ENCODE measurements around the gene CCNA2.

Gene CCNA2

GRCh38 chr4:121823505-121824170 is at the start of gene CCNA2:
CCNA2 (minus strand) TSS chr4:121823883; CDS start chr4:121823628, 255 bp downstream.
- peak; percentile 71 for DNase-seq

- DNase-seq: peak; percentile 88
These were observed 46.4 kb upstream of the CCNA2 start, which contains the start of gene BBS7 for GRCh38 chr4:121869841-121870822. BBS7 (minus strand) TSS chr4:121870474; CDS start chr4:121870313, 161 bp downstream.

- DNase-seq: no peak
These were observed 40.1 kb upstream of the CCNA2 start for GRCh38 chr4:121863799-121864198.

- no peak for DNase-seq
These were observed 37.7 kb upstream of the CCNA2 start for GRCh38 chr4:121861426-121861825.

GRCh38 chr4:121860121-121860520 is 36.4 kb upstream of the CCNA2 start:
- DNase-seq: no peak

- DNase-seq: no peak
These were observed 27.7 kb upstream of the CCNA2 start for GRCh38 chr4:121851354-121851753.

GRCh38 chr4:121846662-121847061 is 23.0 kb upstream of the CCNA2 start:
- DNase-seq: no peak

GRCh38 chr4:121842862-121843261 is 19.2 kb upstream of the CCNA2 start:
- no peak for DNase-seq

- DNase-seq: no peak
These were observed 14.5 kb upstream of the CCNA2 start for GRCh38 chr4:121838136-121838535.

GRCh38 chr4:121829511-121829910 is 5.8 kb upstream of the CCNA2 start:
- DNase-seq: no peak

GRCh38 chr4:121827853-121828252 is 4.2 kb upstream of the CCNA2 start:
- DNase-seq: no peak

- DNase-seq: no peak
These were observed 1.3 kb upstream of the CCNA2 start for GRCh38 chr4:121824950-121825349.

- peak; percentile 29 for DNase-seq
These were observed 466 bp upstream of the CCNA2 start for GRCh38 chr4:121824171-121824527.

GRCh38 chr4:121822796-121823504 is 733 bp downstream of the CCNA2 start:
- no peak for DNase-seq

GRCh38 chr4:121822047-121822446 is 1.6 kb downstream of the CCNA2 start:
- no peak for DNase-seq

GRCh38 chr4:121819216-121819965 is 4.3 kb downstream of the CCNA2 start:
- no peak for DNase-seq

- DNase-seq: no peak
These were observed 5.5 kb downstream of the CCNA2 start for GRCh38 chr4:121818215-121818614.

GRCh38 chr4:121817701-121818100 is 6.0 kb downstream of the CCNA2 start:
- DNase-seq: no peak

- DNase-seq: no peak
These were observed 6.7 kb downstream of the CCNA2 start for GRCh38 chr4:121817006-121817405.

GRCh38 chr4:121814756-121815155 is 8.9 kb downstream of the CCNA2 start:
- DNase-seq: no peak

- DNase-seq: no peak
These were observed 12.6 kb downstream of the CCNA2 start for GRCh38 chr4:121811122-121811521.

GRCh38 chr4:121806411-121806810 is 17.3 kb downstream of the CCNA2 start:
- DNase-seq: no peak

- no peak for DNase-seq
These were observed 22.0 kb downstream of the CCNA2 start for GRCh38 chr4:121801715-121802075.
